RWPE2 (cell line): ENCODE data around the gene SLIT3.

Source experiments
- ATAC-seq: fragments of 200-7000 bp; cut with Tn5 transposase; 3 replicates; pipeline ENCODE4 v1.9.1; 2021; ENCODE audit warnings: low read depth
- DNase-seq: peaks from one replicate; pipeline ENCODE4 v3.0.0-alpha.2; 2020; ENCODE audit warnings: low spot score
- H3K27ac ChIP-seq: fragments of 450-650 bp; 2 replicates; pipeline ENCODE4 v1.5.1; 2017; ENCODE audit warnings: mild to moderate bottlenecking; ENCODE audit not compliant: poor library complexity, severe bottlenecking
- H3K27me3 ChIP-seq: fragments of 250-450 bp; sonication (Bioruptor Pico); 2 replicates; pipeline ENCODE4 v1.5.1; 2021; ENCODE audit warnings: mild to moderate bottlenecking, moderate library complexity; ENCODE audit not compliant: insufficient read depth, poor library complexity, severe bottlenecking
- H3K36me3 ChIP-seq: fragments of 250-450 bp; sonication (Bioruptor Pico); 2 replicates; pipeline ENCODE4 v1.5.1; 2020; ENCODE audit warnings: low read depth, mild to moderate bottlenecking, moderate library complexity
- H3K4me1 ChIP-seq: fragments of 250-450 bp; sonication (Bioruptor Pico); 2 replicates; pipeline ENCODE4 v1.5.1; 2021; ENCODE audit warnings: mild to moderate bottlenecking, moderate library complexity; ENCODE audit not compliant: insufficient read depth, poor library complexity, severe bottlenecking
- H3K4me3 ChIP-seq: fragments of 250-450 bp; sonication (Bioruptor Pico); 2 replicates; pipeline ENCODE4 v1.5.1; 2021; ENCODE audit warnings: mild to moderate bottlenecking, moderate library complexity; ENCODE audit not compliant: severe bottlenecking
- H3K9me3 ChIP-seq: fragments of 250-450 bp; sonication (Bioruptor Pico); 2 replicates; pipeline ENCODE4 v1.5.1; 2021; ENCODE audit warnings: mild to moderate bottlenecking, moderate library complexity; ENCODE audit not compliant: severe bottlenecking
- CTCF ChIP-seq: fragments of 450-650 bp; IDR thresholded peaks from one replicate; pipeline ENCODE4 v1.5.1; 2017; ENCODE audit warnings: mild to moderate bottlenecking, moderate library complexity; ENCODE audit not compliant: poor library complexity, severe bottlenecking

The SLIT3 gene

GRCh38 chr5:169229342-169229892, 71.5 kb downstream of the SLIT3 start:
- Histone ChIP-seq H3K36me3 (no peaks in the 10 kb centered on the region), H3K4me1 (no peaks in the 10 kb centered on the region), H3K27me3 (no peaks in the 10 kb centered on the region), H3K27ac (no peak overlapping the region), H3K4me3 (no peak overlapping the region), H3K9me3 (no peaks in the 10 kb centered on the region)
- ATAC-seq = no peak
- TF ChIP-seq CTCF = no peak
- no peak for DNase-seq

GRCh38 chr5:169226895-169227294, 74.0 kb downstream of the SLIT3 start:
- 0 out of 3 replicates have a peak, but pooled peaks have one; percentile 35 for ATAC-seq

GRCh38 chr5:169225830-169226356, 75.0 kb downstream of the SLIT3 start:
- no peaks in the 10 kb centered on the region for H3K4me1 ChIP-seq

More at GRCh38 chr5:169226895-169227294, 74.0 kb downstream of the SLIT3 start:
- Histone ChIP-seq H3K4me3 (no peak overlapping the region), H3K4me1 (no peaks in the 10 kb centered on the region), H3K27ac (no peak overlapping the region), H3K36me3 (no peaks in the 10 kb centered on the region), H3K27me3 (no peaks in the 10 kb centered on the region), H3K9me3 (no peaks in the 10 kb centered on the region)
- TF ChIP-seq CTCF = peak; percentile 15
- no peak for DNase-seq

GRCh38 chr5:169223595-169223953, 77.4 kb downstream of the SLIT3 start:
- H3K27me3 ChIP-seq = no peaks in the 10 kb centered on the region
- H3K36me3 ChIP-seq = no peaks in the 10 kb centered on the region
- TF ChIP-seq CTCF = no peak
- H3K4me3 ChIP-seq = no peak overlapping the region
- H3K27ac ChIP-seq = no peak overlapping the region
- ATAC-seq (no peak), DNase-seq (no peak)
- no peaks in the 10 kb centered on the region for H3K9me3 ChIP-seq
- H3K4me1 ChIP-seq = no peaks in the 10 kb centered on the region

More at GRCh38 chr5:169225830-169226356, 75.0 kb downstream of the SLIT3 start:
- Histone ChIP-seq H3K9me3 (no peaks in the 10 kb centered on the region), H3K36me3 (no peaks in the 10 kb centered on the region), H3K27me3 (no peaks in the 10 kb centered on the region), H3K27ac (no peak overlapping the region), H3K4me3 (no peak overlapping the region)
- ATAC-seq (0 out of 3 replicates have a peak, but pooled peaks have one; percentile 12), DNase-seq (no peak)
- no peak for TF ChIP-seq CTCF

- H3K27me3 ChIP-seq = no peaks in the 10 kb centered on the region
- no peak for TF ChIP-seq CTCF
- H3K36me3 ChIP-seq = no peaks in the 10 kb centered on the region
- no peak for DNase-seq
- no peaks in the 10 kb centered on the region for H3K9me3 ChIP-seq
- no peaks in the 10 kb centered on the region for H3K4me1 ChIP-seq
- no peak overlapping the region for H3K4me3 ChIP-seq
- ATAC-seq = no peak
- H3K27ac ChIP-seq = no peak overlapping the region
Measured at GRCh38 chr5:169222934-169223594, 77.9 kb downstream of the SLIT3 start.
